Anterior cingulate cortex (tissue), 58 donors: ENCODE measurements around the gene NES.

Experiments used
- DNase-seq, 58 donors: peaks; one replicate each; lab custom pipeline; 2025; lab: John Stamatoyannopoulos, UW

NES gene

DNA sequence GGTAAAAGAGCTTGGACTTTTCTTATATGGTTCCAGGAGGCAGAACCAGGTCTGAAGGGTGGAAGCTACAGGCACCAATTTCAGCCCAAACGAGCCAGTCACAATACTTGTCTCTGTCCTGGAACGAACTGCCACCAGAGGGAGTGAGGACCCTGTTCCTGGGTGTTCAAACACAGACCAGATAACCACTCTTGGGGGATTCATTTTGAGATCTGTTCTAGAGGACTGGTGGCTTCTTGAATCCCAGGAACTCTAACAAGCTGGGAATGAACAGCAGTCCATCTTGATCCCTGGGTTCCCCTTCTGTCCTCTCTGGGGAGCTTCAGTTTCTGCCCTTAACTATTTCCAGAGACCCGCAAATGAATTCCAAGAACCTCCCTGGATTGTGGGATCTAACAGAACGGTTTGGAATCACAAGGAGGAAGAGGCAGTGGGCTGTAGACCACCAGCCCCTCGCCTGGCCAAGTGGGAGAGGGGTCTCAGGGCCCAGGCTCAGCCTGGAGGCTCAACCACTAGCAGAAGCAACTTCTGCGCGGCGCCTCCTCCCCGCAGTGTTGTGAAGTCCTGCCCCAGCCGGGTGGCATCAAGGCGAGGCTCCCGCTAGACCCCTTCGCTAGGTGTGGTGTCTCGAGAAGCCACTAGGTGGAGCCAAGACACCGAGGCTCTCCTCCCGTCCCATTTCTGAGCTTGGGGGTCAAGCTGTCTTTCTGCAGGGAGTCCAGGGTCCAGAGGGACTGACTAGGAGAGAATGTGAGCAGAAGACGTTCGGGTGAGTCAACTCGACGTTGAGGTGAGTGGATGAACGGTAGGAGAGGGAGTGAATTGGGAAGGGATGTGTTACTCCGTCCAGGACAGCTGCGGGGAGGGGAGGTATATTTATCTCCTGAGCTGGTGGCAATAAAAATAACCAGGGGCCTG is 12.1 kb upstream of the NES start:
- DNase-seq, result peak in 50 of 58 donors; percentile 3 to 75 (median 42)

DNA sequence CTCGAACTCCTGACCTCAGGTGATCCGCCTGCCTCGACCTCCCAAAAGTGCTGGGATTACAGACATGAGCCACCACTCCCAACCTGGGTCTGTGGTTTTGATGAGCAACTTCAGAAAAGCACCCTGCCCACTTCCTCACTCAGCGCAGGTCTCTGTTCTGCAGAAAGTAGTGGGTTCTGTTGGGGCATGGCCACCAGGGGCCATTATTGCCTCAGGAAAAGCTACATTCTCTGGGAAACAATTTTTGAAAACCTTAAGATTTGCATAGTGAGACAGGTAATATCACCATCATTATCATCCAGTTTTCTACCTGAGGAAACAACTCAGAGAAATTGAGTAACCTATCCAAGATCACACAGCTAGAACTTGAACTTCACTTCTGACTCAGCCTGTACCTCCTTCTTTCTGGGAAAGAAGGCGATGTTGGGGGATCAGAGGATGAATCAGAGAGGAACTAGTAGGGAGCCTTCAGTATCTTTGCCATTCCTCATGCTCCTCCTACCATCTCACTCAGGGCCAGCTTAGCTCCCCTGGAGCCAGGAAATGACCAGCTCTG is 7.1 kb upstream of the NES start:
- DNase-seq, result no peak

DNA sequence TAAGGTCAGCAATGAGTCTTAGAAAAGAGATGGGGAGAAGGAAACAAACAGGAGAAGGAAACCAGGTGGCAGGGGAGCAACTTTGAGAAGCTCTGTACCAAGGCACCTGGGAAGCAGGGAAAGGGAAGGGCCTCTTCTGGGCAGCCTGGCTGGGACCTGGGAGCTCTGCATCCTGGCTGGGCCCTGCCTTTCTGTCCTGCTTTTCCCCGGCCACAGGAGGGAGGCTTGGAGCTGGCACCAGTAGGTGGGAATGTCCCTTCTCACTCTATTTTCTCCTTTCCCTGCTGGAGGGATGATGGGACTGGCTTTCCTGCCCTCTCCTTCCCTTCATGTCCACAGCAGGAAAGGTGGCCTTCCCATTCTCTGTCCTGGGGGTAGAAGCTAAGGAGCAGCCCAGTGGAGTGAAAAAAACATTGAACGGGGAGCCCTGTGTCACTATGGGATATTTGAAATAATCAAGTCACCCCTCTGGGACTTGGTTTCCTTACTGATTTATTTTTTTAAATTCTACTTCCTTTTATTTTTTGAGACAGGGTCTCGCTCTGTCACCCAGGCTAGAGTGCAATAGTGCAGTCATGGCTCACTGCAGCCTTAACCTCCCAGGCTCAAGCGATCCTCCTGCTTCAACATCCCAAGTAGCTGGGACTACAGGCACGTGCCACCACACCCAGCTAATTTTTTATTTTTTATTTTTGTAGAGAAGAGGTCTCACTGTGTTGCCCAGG is 5.1 kb upstream of the NES start:
- DNase-seq, result no peak

DNA sequence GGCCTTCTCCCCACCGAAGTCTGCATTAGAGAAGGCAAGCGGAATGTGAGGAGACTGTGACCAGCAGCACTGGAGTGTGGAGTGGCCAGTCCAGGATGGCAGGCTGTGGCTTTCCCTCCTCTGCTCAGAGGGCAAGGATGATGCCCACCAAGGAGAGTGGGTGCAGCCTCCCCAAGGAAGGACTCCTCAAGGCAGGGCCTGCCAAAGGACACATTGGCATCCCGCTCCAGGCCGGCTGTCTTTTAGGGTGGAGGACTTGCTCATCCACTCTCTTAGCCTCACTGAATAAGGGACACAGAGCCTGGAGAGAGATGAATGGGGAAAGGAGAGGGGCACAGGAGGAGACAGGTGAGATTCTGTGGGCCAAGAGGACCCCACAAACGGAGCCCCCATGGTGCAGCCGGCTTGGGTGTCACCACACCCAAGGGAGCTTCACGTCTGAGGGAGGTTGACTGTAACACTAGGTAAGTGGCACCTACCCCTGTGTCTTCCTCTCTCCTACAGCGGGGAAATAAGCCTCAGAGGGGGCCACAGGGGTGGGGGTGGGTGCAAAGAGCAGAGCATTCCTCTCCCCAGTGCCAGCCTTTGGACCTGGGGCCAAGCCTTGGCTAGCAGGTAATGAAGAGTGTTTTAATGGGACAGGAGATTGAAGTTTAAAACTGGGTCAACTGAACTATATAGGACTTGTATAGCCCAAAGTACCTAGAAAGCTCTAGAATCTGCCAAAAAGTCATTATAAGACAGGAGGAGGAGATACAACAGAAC is 4.2 kb upstream of the NES start:
- no peak for DNase-seq

DNA sequence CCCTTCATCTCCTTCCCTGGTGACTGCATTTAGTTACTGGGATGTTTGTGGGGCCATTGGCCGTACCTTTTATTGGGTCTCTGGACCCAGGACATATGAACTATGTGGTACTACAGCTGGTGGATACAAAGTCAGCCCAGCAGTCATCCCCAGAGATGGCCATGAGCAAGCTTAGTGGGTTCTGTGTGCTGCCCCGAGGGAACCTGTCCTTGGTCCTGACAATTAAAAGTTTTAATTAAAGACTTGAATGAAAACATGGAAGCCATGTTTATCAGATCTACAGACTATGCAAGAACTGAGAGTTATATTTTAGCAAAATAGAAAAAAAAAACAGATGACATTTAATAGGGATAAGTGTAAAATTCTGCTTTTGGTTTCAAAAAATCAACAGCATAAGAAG is 2.8 kb upstream of the NES start:
- no peak for DNase-seq

DNA sequence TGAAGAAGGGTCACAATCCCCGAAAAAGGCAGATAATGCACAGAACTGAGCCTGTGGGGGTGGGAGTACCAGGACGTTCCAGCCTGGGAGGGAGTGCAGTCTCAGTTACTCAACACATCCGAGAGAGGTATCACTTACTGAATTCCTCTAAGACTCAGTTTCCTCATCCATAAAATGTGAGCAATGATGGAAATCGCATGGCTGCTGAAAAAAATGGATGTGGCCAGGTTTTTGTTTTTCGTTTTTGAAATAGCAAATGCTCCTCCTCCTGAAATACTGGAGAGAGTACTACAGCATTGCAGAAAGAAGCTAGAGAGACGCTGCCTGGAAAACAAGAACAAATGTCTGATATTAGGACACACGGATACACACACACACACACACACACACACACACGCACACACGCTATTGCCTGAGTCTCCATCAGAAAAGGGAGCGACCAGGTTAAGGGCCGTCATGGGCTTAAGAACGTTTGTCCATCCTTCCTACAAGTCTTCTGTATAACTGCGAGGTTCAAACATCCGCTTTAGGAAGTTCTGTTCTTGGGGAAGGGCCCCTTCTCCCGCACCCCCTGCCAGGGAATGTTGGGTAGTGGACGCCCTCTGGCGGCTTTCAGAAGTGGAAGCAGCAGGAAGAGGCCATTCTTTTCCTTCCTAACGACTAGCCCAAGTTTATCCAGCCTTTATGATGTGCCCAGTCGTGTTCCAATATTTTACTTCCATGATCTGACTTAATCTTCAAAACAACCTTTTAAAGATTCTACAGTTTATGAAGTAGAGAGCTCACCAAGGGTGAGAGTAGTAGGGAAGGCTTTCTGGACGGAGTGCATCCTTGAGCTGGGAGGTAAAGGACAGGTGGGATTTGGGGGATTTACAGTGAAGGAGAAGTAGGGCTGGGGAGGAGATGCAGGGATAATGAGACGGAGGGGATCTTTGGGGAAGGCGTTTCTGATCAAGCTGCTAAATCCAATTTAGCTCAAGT is 699 bp upstream of the NES start:
- DNase-seq, result peak in 47 of 58 donors; percentile 15 to 77 (median 49)

DNA sequence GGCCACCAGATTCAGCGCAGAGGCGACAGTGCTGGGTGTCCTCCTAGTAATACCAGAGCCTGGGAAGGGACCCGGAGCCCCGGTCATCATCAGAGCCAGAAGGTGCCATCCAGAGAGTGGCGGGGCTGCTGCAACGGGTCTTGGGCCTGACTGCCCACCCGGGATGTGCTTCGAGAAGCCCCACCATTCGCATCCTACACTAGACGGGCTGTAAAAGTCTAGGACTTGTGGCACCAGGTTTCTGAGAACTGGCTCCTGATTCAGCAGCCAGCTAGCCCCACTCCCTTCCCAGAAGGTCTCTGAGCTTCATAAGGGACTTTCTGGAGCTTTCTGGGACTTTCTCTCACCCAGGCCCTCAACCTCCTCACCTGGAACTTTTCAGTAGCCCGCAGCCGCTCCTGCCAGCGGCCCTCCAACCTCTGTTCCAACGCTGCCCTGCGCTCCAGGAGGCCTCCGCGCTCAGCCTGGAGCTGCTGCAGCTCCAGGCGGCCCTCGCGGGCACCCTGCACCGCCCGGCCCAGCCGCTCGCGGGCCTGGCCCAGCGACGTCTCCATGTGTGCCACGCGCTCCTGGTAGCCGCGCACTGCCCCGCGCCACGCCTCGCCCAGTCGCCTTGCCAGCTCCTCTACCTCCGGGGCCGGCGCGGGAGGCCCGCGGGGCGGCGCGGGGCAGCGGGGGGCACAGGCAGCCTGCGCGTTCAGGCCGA is 940 bp downstream of the NES start:
- no peak for DNase-seq

DNA sequence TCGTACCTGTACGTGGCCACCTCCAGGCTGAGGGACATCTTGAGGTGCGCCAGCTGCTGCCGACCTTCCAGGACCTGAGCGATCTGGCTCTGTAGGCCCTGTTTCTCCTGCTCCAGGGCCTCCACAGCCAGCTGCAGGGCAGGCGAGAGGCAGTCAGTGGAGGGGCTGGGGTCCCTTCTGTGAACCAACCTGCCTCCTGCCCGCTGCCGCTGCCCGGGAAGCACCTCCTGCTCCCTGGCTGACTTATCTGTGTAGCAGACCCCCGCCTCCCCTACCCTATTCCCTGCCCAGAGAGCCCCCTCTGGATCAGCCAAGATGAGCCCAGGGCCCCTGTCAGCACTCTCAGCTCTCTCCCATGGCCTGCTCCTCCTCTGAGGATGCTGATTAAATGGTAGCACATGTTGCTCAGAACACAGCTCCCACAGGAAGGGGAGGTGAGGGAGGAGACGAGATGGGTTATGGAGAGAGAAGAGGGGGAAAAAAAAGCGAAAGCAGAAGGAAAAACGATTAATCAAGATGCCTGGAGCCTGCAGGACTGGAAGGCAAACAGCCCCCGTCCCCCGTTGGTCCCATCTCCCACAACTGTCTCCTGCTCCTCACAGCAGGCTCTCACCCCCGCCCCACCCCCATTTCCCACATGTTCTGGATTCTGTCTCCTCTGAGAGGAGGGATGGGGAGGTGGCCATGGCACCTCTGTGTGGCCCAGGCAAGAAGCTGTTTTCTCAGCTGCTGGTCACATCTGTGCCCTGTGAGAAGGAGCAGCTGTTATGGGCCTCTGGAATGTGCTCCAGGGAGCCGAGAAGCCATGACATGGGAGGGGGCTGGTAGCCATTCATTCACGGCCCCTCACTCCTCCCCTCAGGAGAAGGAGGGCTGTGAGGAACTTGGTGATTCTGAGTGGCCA is 1.7 kb downstream of the NES start:
- DNase-seq, result peak in 2 of 58 donors; percentile 14 to 17

DNA sequence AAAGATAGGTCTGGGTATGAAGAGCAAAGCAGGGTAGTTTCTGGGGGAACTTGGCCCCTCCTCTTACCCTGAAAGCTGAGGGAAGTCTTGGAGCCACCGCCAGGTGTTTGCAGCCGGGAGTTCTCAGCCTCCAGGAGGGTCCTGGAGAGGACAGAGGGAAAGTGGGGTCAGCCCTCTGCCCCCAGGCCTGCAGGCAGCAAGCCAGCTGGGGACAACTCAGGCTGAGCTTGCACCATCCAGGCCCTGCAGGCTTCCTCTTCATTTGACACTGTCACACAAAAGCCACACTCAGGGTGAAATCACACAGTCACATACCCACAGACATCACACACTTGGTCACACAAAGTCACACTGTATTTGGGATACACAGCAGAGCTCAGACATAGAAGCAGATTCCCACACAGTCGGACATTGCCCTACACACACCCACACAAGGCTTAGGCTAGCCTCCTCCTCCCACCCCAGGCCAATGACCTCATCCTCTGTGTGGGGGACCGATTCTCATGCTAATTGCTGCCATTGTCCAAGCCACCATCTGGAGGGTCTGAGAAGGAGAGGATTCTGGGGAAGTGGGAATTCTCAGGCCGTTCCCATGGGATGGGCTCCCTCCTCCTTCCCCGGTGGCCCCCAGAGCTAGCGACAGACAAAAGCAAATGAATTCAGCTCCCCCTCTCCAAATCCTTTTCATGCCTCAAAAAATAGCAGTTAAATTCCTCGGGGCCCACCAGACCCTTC is 3.7 kb downstream of the NES start:
- DNase-seq, result peak in 15 of 58 donors; percentile 11 to 45 (median 27)

DNA sequence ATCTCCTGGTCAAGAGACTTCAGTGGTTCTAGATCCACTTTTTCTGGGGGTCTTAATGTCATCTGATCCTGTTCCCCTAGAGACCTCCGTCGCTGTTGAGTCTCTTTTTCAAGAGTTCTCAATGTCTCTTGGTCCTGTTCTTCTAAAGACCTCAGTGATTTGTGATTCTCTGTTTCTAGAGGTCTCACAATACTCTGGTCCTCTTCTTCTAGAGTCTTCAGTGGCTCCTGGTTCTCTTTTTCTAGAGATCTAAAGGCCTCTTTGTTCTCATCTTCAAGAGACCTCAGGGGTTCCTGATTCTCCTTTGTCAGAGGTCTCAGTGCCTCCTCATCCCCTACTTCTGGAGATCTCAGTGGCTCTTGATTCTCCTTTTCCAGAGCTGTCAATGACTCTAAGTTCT is 5.4 kb downstream of the NES start:
- DNase-seq, result no peak

DNA sequence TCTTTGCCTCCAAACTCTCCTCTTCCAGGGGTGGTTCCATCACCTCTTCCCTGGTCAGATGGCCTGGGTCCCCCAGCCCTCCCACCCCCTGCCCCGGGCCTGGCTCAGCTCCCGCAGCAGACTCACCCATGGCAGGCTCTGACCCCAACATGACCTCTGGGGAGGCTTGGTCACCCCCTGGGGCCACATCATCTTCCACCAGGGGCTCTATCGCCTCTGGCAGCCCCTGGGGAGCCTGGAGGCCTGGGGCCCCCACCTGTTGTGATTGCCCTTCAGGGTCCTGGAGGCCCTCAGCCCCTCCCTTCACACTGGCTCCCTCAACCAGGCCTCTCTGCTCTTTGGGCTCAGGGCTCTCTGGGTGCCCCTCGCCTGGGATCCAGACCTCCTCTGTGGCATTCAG is 6.4 kb downstream of the NES start:
- DNase-seq, result no peak

DNA sequence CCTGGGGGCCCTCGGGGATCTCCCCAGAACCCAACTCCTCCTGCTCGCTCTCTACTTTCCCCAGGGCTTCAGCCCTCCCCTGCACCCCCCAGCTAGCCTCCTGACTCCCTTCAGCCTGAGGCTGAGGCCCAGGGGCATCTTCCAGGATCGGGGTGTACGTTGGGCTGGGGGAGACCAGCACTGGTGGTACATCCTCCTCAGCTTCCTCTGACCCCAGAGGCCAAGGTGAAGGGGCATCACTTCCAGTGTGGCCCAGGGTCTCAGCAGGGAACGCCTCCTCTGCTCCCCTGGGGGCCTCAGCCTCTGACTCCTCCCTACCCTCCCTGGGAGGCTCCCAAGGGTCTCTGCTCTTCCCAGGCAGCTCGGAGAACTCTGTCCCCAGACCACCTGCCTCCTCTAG is 6.8 kb downstream of the NES start:
- DNase-seq, result no peak

DNA sequence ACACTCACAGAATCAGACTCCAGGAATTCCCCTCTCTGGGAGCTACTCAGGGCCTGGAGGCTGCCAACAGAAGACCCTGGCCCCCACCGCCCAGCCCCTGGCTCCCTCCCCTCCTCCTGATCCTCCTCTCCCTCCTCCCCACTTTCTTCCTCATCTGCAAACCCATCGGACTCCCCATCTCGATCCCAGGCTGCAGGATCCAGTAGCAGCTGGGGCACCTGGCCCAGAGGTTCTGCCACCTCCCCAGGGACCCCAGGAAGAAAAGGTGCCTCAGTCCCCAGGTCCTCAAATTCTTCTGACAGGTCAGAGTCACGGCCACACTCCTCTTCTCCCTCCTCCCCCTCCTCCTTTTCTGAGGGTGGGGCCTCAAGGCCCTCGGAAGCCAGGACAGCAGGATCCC is 7.4 kb downstream of the NES start:
- DNase-seq, result no peak

DNA sequence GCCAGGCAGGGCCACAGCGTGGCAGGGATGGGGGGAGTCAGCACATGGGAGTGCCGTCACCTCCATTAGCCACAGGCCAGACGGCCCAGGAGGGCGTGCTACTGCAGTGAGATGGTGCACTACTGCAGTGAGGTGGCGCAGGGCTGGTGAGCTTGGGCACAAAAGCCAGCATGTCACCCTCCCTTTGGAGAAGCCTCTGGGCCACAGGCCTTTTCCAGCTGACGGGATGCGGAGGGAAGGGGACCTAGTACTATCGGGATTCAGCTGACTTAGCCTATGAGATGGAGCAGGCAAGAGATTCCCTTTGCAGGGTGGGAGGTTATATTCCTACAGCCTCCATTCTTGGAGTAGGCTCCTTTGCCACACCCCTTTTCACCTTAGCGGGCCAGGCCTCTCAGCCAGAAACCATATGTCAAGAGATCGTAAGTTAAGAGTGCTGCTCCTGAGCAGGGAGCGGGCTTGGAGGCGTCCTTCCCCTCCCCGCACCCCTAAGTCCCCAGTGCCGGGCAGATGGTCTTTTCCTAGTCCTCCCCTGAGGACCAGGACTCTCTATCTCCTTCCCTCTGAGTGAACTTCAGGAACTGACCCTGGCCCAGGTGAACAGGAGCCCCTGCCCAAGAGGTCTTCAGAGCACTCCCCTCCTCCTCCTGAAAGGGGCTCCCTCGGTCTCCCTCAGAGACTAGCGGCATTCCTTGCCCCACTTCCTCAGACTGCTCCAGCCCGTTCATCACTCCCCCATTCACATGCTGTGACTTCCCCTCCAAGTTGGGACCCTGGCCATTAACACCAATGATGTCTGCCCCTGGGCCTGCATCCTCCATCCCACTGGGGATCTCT is 8.2 kb downstream of the NES start:
- no peak for DNase-seq

DNA sequence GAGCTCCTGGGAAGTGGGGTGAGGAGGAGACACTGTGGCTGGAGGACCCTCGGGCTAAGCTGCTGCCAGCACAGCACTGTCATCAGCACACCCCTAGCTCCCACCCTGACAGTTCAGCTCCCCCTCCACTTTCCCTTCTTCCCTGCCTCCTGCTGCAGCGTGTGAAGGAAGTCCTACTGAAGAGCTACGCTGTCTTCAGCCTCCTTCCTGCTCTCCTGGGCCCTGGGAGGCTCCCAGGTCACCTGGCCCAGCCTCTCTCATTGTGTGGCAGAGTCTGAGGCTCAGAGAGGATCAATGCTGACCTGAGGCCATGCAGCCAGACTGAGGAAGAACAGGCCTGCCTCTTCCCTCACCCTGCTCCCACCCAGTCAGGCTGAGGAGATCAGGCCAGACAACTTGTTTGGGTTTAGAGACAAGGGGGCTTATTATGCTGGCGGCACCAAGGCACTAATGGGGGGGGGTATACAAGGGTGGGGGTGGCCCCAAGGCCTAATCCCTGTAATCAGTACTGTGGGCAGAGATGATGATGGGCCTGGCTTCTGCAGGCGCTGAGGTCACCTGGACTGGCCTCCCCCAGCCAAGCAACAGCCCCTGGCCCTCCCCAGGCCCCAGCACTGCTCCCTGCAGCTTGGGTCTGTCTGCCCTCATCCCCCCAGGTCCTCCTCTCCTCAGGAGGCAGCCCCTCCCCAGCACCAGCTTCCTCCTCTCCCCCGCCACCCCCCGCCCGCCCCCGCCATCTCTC is 9.1 kb downstream of the NES start:
- DNase-seq, result peak in 2 of 58 donors; percentile 51 to 56
